ENCODE measurements around the gene CLCN1.

Gene CLCN1

GRCh38 chr7:143363016-143363937 is 47.4 kb downstream of the CLCN1 start:
- DNase-seq (ENCODE audit: low spot score) = no peak

- DNase-seq (ENCODE audit: low spot score) = no peak
Observed at GRCh38 chr7:143367972-143368371, 52.1 kb downstream of the CLCN1 start.

- no peak for DNase-seq (ENCODE audit: low spot score)
Observed at GRCh38 chr7:143368387-143368786, 52.5 kb downstream of the CLCN1 start.

- no peak for DNase-seq (ENCODE audit: low spot score)
Observed at GRCh38 chr7:143369678-143370651, 54.1 kb downstream of the CLCN1 start.

- DNase-seq (ENCODE audit: low spot score) = no peak
Observed at GRCh38 chr7:143372070-143372469, 56.2 kb downstream of the CLCN1 start.

- no peak for DNase-seq (ENCODE audit: low spot score)
Observed at GRCh38 chr7:143373255-143373794, 57.4 kb downstream of the CLCN1 start.

GRCh38 chr7:143374561-143374960 is 58.6 kb downstream of the CLCN1 start:
- DNase-seq (ENCODE audit: low spot score) = no peak

GRCh38 chr7:143375298-143376034 is 59.6 kb downstream of the CLCN1 start:
- DNase-seq (ENCODE audit: low spot score) = no peak

- no peak for DNase-seq (ENCODE audit: low spot score)
Observed at GRCh38 chr7:143376396-143376795, 60.5 kb downstream of the CLCN1 start.

GRCh38 chr7:143379611-143380259 is 63.8 kb downstream of the CLCN1 start:
- no peak for DNase-seq (ENCODE audit: low spot score)

GRCh38 chr7:143380260-143380645 is 64.3 kb downstream of the CLCN1 start:
- peak; percentile 88 for DNase-seq (ENCODE audit: low spot score)

GRCh38 chr7:143380646-143381426 is 64.9 kb downstream of the CLCN1 start, which contains the start of gene ZYX:
Gene ZYX (plus strand): TSS chr7:143381345. CDS start chr7:143381572, 227 bp downstream.
- peak; percentile 98 for DNase-seq (ENCODE audit: low spot score)

- DNase-seq (ENCODE audit: low spot score) = peak; percentile 79
Observed at GRCh38 chr7:143381427-143382125, 65.7 kb downstream of the CLCN1 start.

GRCh38 chr7:143382126-143382790 is 66.3 kb downstream of the CLCN1 start:
- DNase-seq (ENCODE audit: low spot score) = no peak

GRCh38 chr7:143382791-143383641 is 67.1 kb downstream of the CLCN1 start:
- no peak for DNase-seq (ENCODE audit: low spot score)

- no peak for DNase-seq (ENCODE audit: low spot score)
Observed at GRCh38 chr7:143383642-143383957, 67.7 kb downstream of the CLCN1 start.

GRCh38 chr7:143384148-143384547 is 68.2 kb downstream of the CLCN1 start:
- DNase-seq (ENCODE audit: low spot score) = peak; percentile 86

All from hepatic stellate cell (primary cell).